ENCODE measurements around the gene CLEC1B.

DNA sequence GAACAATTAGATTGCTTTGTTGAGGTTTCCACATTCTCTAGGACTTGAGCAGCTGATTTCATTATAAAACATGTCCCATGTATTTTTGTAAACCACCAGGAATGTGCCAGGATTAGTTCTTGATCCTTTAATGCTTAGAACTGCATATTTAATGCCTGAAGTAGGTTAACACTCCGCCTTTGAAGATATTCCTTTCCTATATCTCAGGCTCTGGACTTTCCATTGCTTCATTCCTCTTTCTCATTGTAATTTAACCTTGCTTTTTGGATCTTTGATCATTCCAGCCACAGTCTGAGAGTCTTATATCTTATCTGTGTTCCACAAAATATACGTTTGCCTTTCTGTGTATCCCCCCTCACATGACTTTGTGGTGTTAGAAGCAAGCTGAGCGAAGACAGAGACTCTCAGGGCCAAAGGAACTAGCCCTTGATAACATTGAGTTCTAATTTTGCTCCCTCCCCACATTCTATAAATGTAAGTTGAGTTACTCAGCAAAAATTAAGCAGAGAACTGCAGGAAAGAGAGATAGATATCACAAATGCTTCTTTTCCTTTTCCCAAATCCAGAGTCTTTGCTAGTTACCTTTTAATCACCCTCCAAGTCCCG lies 2.4 kb upstream of the CLEC1B start:
- TF ChIP-seq, protein P1, sequence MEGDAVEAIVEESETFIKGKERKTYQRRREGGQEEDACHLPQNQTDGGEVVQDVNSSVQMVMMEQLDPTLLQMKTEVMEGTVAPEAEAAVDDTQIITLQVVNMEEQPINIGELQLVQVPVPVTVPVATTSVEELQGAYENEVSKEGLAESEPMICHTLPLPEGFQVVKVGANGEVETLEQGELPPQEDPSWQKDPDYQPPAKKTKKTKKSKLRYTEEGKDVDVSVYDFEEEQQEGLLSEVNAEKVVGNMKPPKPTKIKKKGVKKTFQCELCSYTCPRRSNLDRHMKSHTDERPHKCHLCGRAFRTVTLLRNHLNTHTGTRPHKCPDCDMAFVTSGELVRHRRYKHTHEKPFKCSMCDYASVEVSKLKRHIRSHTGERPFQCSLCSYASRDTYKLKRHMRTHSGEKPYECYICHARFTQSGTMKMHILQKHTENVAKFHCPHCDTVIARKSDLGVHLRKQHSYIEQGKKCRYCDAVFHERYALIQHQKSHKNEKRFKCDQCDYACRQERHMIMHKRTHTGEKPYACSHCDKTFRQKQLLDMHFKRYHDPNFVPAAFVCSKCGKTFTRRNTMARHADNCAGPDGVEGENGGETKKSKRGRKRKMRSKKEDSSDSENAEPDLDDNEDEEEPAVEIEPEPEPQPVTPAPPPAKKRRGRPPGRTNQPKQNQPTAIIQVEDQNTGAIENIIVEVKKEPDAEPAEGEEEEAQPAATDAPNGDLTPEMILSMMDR (IDR thresholded peaks at IDR 0.05; ENCODE audit: poor library complexity): no peak
- TF ChIP-seq EZH2 (IDR thresholded peaks at IDR 0.05; ENCODE audit: borderline replicate concordance) (no peak), EZH2phosphoT487 (IDR thresholded peaks at IDR 0.05; ENCODE audit: low read depth, severe bottlenecking, unreplicated experiment) (no peak)
